Activated CD4-positive, CD25-positive, alpha-beta regulatory T cell treated with anti-CD3 and anti-CD28 coated beads, Interleukin-2, amount 50 U/mL, for 24 hours (primary cell): ENCODE data around the gene C20orf96.

Experiments used
- ATAC-seq, 2 donors: fragments of 150-1000 bp; cut with Tn5 transposase; one replicate each; pipeline ENCODE4 v1.10.0; 2021; ENCODE audit warnings: mild to moderate bottlenecking in 1 of 2, moderate library complexity in 1 of 2

C20orf96 gene

GRCh38 chr20:311609-312008 lies 21.1 kb upstream of the C20orf96 start:
- ATAC-seq: no peak

- ATAC-seq: no peak
Measured at GRCh38 chr20:310645-311044, 20.1 kb upstream of the C20orf96 start.

- ATAC-seq: peak; percentile 99 to 100
Measured at GRCh38 chr20:309841-310644, 19.5 kb upstream of the C20orf96 start.

- no peak for ATAC-seq
Measured at GRCh38 chr20:309306-309840, 18.8 kb upstream of the C20orf96 start.

GRCh38 chr20:308427-309038 lies 18.0 kb upstream of the C20orf96 start:
- ATAC-seq: no peak

GRCh38 chr20:305745-306144 lies 15.2 kb upstream of the C20orf96 start:
- no peak for ATAC-seq

GRCh38 chr20:301886-302848 lies 11.6 kb upstream of the C20orf96 start:
- ATAC-seq: peak; percentile 36 to 56

GRCh38 chr20:300345-300990 lies 9.9 kb upstream of the C20orf96 start:
- no peak for ATAC-seq

GRCh38 chr20:298776-299391 lies 8.3 kb upstream of the C20orf96 start:
- ATAC-seq: peak in 1 of 2 donors; percentile 14

- peak; percentile 14 to 18 for ATAC-seq
Measured at GRCh38 chr20:297925-298775, 7.6 kb upstream of the C20orf96 start.

- ATAC-seq: peak; percentile 88 to 89
Measured at GRCh38 chr20:297098-297924, 6.8 kb upstream of the C20orf96 start, which contains the start of gene ZCCHC3. ZCCHC3 (plus strand) TSS chr20:297570; CDS start chr20:297587, 17 bp downstream.

GRCh38 chr20:295804-296203 lies 5.3 kb upstream of the C20orf96 start:
- ATAC-seq: no peak

GRCh38 chr20:294602-295001 lies 4.1 kb upstream of the C20orf96 start:
- no peak for ATAC-seq

GRCh38 chr20:289693-290083 lies 862 bp downstream of the C20orf96 start:
- no peak for ATAC-seq

- ATAC-seq: no peak
Measured at GRCh38 chr20:288956-289692, 1.4 kb downstream of the C20orf96 start.

GRCh38 chr20:286508-286907 lies 4.0 kb downstream of the C20orf96 start:
- ATAC-seq: no peak

- no peak for ATAC-seq
Measured at GRCh38 chr20:284172-284571, 6.4 kb downstream of the C20orf96 start.

GRCh38 chr20:278607-279571 lies 11.7 kb downstream of the C20orf96 start:
- ATAC-seq: no peak
